ENCODE results near the gene MTCL1. TPM values are rescaled to one million over a fixed set of nuclear protein-coding genes. Genes with fewer than 3 reads are reported as not detected.

Gene MTCL1
- total RNA-seq, 1 experiment from 2014 or later: 28.3 TPM

DNA sequence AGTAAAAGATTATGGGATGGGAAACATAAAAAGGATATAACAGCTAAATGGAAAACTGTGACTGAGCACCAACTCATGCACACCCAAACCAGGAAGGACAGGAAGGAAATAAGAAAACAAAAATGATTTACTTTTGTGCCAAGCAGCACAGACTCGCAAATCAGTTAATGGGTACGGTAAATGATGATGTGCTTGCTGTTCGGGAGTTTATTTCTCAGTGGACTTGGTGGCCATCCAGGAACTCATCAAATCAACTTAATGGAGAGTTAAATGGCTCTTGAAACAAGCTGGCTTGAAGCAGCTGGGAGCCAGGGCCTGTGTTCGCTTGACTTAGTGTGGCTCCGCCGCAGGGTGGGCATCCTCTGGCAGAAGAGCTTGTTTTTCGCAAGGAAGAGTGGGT, 36.2 kb downstream of the MTCL1 start:
- DNase-seq: no peak
- BruUV-seq (replicated peaks): no TSS peak
- POLR2A ChIA-PET: no interaction called here
- H3K9me3 Mint-ChIP-seq (ENCODE audit: unreplicated experiment): no peaks in the 10 kb centered on the region
- intact Hi-C loops (cut with micrococcal nuclease; ENCODE audit: unreplicated experiment): no loop called here
- H3K27ac Mint-ChIP-seq (ENCODE audit: unreplicated experiment): no peak overlapping the region
- TF ChIP-seq, protein P1, sequence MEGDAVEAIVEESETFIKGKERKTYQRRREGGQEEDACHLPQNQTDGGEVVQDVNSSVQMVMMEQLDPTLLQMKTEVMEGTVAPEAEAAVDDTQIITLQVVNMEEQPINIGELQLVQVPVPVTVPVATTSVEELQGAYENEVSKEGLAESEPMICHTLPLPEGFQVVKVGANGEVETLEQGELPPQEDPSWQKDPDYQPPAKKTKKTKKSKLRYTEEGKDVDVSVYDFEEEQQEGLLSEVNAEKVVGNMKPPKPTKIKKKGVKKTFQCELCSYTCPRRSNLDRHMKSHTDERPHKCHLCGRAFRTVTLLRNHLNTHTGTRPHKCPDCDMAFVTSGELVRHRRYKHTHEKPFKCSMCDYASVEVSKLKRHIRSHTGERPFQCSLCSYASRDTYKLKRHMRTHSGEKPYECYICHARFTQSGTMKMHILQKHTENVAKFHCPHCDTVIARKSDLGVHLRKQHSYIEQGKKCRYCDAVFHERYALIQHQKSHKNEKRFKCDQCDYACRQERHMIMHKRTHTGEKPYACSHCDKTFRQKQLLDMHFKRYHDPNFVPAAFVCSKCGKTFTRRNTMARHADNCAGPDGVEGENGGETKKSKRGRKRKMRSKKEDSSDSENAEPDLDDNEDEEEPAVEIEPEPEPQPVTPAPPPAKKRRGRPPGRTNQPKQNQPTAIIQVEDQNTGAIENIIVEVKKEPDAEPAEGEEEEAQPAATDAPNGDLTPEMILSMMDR (IDR thresholded peaks at IDR 0.05; ENCODE audit: insufficient read depth in 1 of 2, low read depth in 1 of 2, low read length in 1 of 2, severe bottlenecking in 1 of 2, unreplicated experiment in 1 of 2): no peak
- H3K36me3 Mint-ChIP-seq (ENCODE audit: insufficient read depth, unreplicated experiment): peaks cover 4% of the 10 kb centered on the region
- Histone ChIP-seq H3K27me3 (replicated peaks; ENCODE audit: control insufficient read depth, insufficient read depth, low read length) (no peaks in the 10 kb centered on the region), H3K4me3 (ENCODE audit: low read depth, low read length) (no peak overlapping the region), H3K36me3 (ENCODE audit: control insufficient read depth, insufficient read depth, low read length) (no peaks in the 10 kb centered on the region; the same call in 1 of the 2 replicates), H3K9me3 (no peaks in the 10 kb centered on the region), H3K4me1 (no peaks in the 10 kb centered on the region)
- H3K4me1 Mint-ChIP-seq (ENCODE audit: low read depth, unreplicated experiment): no peaks in the 10 kb centered on the region
- no peaks in the 10 kb centered on the region for H3K27me3 Mint-ChIP-seq (ENCODE audit: insufficient read depth, unreplicated experiment)
- CTCF ChIA-PET: no interaction called here
- no peak overlapping the region for H3K4me3 Mint-ChIP-seq (ENCODE audit: unreplicated experiment)

DNA sequence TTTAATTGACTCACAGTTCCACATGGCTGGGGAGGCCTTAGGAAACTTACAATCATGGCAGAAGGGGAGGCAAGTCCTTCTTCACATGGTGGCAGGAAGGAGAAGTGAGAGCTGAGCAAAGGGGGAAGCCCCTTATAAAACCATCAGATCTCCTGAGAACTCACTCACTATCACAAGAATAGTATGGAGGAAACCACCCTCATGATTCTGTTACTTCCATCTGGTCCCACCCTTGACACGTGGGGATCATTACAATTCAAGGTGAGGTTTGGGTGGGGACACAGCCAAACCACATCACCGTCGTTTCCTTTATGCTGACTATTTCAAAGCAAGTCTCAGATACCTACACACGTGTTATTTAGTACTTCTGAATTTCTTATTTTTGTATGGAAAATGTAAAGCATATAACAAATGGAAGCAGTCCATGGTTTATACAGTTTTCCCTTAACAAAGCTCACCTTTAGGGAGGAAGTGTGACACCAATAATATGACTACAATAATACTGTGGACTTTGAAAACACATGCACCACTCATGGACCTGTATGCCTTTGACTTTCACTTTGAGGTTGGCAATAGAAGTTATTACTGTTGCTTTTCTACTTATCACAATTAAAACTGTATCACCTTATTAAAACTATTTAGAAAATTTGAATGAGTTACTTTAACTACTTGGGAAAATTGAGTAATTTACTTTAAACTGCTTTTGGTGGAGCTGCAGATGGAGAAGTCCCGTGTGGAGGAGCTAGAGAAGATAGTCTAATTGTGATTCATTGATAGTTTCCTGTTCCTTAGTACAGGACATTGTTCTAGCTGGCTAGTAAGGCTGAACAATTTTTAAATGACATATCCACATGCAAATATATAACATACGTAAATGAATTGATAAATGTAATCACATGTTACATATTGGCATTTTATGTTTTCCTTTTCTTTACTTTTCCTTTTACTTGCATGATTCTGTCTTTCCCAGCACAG, 37.3 kb downstream of the MTCL1 start:
- H3K27ac Mint-ChIP-seq (ENCODE audit: unreplicated experiment): no peak overlapping the region
- BruUV-seq (replicated peaks): no TSS peak
- H3K27me3 ChIP-seq (replicated peaks; ENCODE audit: control insufficient read depth, insufficient read depth, low read length): no peaks in the 10 kb centered on the region
- no peaks in the 10 kb centered on the region for H3K4me1 ChIP-seq
- H3K4me1 Mint-ChIP-seq (ENCODE audit: low read depth, unreplicated experiment): peaks cover 11% of the 10 kb centered on the region
- POLR2A ChIA-PET: no interaction called here
- H3K4me3 Mint-ChIP-seq (ENCODE audit: unreplicated experiment): no peak overlapping the region
- H3K27me3 Mint-ChIP-seq (ENCODE audit: insufficient read depth, unreplicated experiment): no peaks in the 10 kb centered on the region
- CTCF ChIA-PET: no interaction called here
- H3K9me3 Mint-ChIP-seq (ENCODE audit: unreplicated experiment): no peaks in the 10 kb centered on the region
- peaks cover 4% of the 10 kb centered on the region for H3K36me3 Mint-ChIP-seq (ENCODE audit: insufficient read depth, unreplicated experiment)
- no peaks in the 10 kb centered on the region; the same call in 1 of the 2 replicates for H3K36me3 ChIP-seq (ENCODE audit: control insufficient read depth, insufficient read depth, low read length)
- H3K4me3 ChIP-seq (ENCODE audit: low read depth, low read length): no peak overlapping the region
- DNase-seq: no peak
- intact Hi-C loops (cut with micrococcal nuclease; ENCODE audit: unreplicated experiment): no loop called here
- TF ChIP-seq, protein P1 (IDR thresholded peaks at IDR 0.05; ENCODE audit: insufficient read depth in 1 of 2, low read depth in 1 of 2, low read length in 1 of 2, severe bottlenecking in 1 of 2, unreplicated experiment in 1 of 2): no peak
- H3K9me3 ChIP-seq: no peaks in the 10 kb centered on the region

DNA sequence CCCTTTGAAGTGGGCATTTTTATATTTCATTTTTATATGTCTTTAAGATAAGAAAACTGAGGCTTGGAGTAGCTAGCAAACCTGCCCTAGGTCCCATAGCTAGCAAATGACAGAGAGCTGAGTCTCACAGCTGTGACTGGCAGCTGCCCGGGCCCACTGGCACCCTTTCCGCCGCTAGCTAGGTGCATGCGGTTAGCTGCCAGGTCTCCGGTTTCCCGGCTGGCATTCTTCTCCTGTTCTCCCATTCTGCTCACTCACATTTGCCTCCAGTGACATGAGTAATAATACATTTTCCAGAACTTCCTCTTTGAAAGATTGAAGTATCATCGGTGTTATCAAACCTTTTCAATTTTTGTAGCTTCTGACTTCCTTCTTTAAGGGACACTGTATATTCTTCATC, 38.7 kb downstream of the MTCL1 start:
- no peaks in the 10 kb centered on the region; the same call in 1 of the 2 replicates for H3K36me3 ChIP-seq (ENCODE audit: control insufficient read depth, insufficient read depth, low read length)
- Mint-ChIP-seq H3K27me3 (ENCODE audit: insufficient read depth, unreplicated experiment) (no peaks in the 10 kb centered on the region), H3K4me1 (ENCODE audit: low read depth, unreplicated experiment) (peaks cover 14% of the 10 kb centered on the region), H3K27ac (ENCODE audit: unreplicated experiment) (no peak overlapping the region), H3K4me3 (ENCODE audit: unreplicated experiment) (no peak overlapping the region), H3K9me3 (ENCODE audit: unreplicated experiment) (no peaks in the 10 kb centered on the region), H3K36me3 (ENCODE audit: insufficient read depth, unreplicated experiment) (peaks cover 4% of the 10 kb centered on the region)
- TF ChIP-seq, protein P1 (IDR thresholded peaks at IDR 0.05; ENCODE audit: insufficient read depth in 1 of 2, low read depth in 1 of 2, low read length in 1 of 2, severe bottlenecking in 1 of 2, unreplicated experiment in 1 of 2): no peak
- ChIA-PET CTCF (no interaction called here), POLR2A (no interaction called here)
- BruUV-seq (replicated peaks): no TSS peak
- DNase-seq: no peak
- H3K27me3 ChIP-seq (replicated peaks; ENCODE audit: control insufficient read depth, insufficient read depth, low read length): no peaks in the 10 kb centered on the region
- H3K9me3 ChIP-seq: no peaks in the 10 kb centered on the region
- no peak overlapping the region for H3K4me3 ChIP-seq (ENCODE audit: low read depth, low read length)
- intact Hi-C loops (cut with micrococcal nuclease; ENCODE audit: unreplicated experiment): no loop called here
- H3K4me1 ChIP-seq: no peaks in the 10 kb centered on the region
